ENCODE measurements around the gene CATSPERE.
"Not testable (repeated sequence)": the region's sequence is repeated elsewhere in the genome, so short reads cannot be mapped to it uniquely, and the experiment has no call there.

The CATSPERE gene

DNA sequence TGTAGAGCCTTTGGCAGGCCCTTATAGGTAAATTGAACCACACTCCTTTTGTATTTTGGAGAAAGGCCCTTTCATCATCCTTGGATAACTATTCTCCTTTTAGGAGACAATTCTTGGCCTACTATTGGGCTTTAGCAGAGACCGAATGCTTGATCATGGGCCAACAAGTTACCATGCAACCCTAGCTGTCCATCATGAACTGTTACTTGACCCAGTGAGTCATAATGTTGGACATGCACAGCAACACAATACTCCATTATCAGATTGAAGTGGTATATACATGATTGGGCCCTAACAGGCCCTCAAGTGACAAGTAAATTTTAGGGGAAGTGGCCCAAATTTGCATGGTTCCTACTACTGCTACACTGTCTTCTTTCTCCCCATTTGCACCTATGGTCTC lies 84.4 kb downstream of the CATSPERE start:
- DNase-seq (ENCODE audit: low read depth, low spot score): no peak

DNA sequence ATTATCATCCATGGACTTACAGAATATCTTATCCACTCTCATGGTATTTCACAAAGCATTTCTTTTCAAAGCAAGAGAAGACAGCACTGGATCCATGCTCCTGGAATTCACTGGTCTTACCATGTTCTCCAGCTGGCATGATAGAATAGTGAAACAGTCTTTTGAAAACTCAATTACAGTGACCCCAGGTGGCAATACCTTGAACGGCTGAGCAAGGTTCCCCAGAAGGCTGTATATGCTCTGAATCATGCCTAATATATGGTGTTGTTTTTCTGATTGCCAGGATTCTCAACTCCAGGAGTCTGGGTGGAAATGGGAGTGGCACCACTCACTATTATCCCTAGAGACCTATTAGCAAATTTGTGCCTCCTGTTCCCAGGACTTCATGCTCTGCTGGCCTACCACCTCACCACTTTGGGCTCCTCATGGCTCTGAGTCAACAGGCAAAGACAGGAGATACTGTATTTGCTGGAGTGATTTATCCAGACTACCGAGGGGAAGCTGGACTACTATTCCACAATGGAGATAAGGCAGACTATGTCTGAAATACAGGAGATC lies 87.6 kb downstream of the CATSPERE start:
- DNase-seq (ENCODE audit: low read depth, low spot score): no peak

DNA sequence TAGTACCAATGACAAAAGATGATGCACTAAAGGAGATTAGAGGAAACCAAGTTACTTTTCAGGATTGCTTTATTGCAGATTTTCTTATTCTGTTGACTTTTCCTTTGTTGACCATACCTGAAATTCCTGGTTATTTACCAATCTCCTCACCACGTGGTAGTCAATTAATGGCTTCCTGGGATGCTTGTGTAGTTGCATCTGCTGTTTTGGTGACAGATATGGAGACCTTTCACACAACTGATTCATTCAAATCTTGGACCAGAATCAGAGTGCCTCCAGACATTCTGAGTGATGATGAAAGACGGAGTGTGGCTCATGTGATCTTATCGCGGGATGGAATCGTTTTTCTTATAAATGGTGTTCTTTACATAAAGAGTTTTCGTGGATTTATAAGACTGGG lies 91.3 kb downstream of the CATSPERE start:
- DNase-seq (ENCODE audit: low read depth, low spot score): no peak

- DNase-seq (ENCODE audit: low read depth, low spot score): no peak
These were observed 95.2 kb downstream of the CATSPERE start for GRCh38 chr1:244556263-244556662.

DNA sequence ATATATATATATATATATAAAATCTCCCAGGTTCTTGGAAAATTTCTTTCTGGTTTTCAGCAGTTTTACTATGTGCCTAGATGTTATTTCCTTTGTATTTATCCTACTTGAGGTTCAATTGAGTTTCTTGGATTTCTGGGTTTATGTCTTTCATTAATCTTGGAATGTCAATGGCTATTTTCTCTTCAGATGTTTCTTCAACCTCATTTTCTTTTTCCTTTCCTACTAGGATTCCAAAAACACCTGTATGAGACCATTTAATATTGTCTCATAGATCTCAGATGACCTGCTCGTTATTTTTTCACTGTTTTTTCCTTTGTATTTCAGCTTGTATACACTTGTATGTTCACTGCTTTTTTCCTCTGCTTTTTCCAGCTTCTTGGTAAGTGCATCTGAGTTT lies 96.5 kb downstream of the CATSPERE start:
- DNase-seq (ENCODE audit: low read depth, low spot score): no peak

GRCh38 chr1:244559561-244559960 lies 98.5 kb downstream of the CATSPERE start:
- no peak for DNase-seq (ENCODE audit: low read depth, low spot score)

GRCh38 chr1:244562877-244563276 lies 101.8 kb downstream of the CATSPERE start:
- not testable (repeated sequence) for DNase-seq (ENCODE audit: low read depth, low spot score)

GRCh38 chr1:244573768-244574167 lies 112.7 kb downstream of the CATSPERE start:
- no peak for DNase-seq (ENCODE audit: low read depth, low spot score)

GRCh38 chr1:244576259-244576892 lies 115.3 kb downstream of the CATSPERE start:
- DNase-seq (ENCODE audit: low read depth, low spot score): no peak

DNA sequence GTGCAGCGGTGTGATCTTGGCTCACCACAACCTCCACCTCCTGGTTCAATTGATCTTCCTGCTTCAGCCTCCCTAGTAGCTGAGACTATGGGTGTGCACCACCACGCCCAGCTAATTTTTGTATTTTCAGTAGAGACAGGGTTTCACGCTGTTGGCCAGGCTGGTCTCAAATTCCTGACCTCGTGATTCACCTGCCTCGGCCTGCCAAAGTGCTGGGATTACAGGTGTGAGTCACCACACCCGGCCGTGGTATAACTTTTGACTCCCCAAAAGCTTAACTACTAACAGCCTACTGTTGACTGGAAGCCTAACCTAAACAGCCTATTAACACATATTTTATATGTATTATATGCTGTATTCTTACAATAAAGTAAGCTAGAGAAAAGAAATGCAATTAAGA lies 117.1 kb downstream of the CATSPERE start:
- DNase-seq (ENCODE audit: low read depth, low spot score): not testable (repeated sequence)

DNA sequence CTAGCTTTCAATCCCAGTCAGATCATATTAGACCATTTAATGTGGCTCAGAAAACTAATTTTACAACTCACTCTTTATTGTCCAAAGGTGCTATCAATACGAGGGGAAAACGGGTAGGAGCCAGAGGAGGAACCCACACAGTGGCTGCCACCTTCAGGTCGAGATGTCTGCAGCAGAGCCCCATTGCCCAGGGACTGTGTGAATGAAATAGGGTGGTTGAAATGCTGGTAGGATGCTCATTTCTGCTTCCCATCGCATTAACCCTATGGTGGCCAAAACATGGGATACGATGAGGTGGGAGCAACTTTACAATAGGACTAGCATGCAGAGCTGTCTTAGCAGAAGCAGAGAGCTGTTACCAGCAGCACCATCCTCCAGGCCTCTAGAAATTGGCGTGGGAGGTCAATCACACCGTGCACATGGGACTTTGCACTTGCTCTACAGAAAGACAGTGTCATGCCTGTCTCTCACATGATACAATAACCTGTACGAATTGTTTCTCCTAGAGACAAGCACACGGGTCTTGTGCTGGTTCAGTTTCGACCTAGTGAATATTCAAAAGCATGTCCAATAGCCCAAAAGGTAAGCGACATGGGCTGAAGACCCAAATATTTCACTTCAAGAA lies 122.4 kb downstream of the CATSPERE start:
- no peak for DNase-seq (ENCODE audit: low read depth, low spot score)

DNA sequence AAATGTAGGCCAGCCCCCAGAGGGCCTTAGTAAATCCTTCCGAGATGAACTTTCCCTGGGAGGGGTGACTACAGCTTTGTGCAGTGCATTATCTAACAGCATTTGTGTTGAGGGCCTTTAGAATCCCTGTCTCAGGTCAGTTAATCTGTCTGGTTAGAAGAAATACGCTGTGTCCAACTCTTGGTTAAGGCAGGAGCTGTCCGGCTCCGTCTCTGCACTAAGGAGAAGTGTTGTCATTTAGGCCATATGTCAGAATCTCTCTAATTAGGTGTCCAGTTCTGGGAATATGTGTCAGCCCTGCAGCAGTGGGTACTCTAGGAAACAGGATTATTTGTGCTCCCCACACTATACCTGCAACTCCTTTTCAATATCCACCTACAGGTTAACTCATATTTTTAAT lies 124.8 kb downstream of the CATSPERE start:
- no peak for DNase-seq (ENCODE audit: low read depth, low spot score)

DNA sequence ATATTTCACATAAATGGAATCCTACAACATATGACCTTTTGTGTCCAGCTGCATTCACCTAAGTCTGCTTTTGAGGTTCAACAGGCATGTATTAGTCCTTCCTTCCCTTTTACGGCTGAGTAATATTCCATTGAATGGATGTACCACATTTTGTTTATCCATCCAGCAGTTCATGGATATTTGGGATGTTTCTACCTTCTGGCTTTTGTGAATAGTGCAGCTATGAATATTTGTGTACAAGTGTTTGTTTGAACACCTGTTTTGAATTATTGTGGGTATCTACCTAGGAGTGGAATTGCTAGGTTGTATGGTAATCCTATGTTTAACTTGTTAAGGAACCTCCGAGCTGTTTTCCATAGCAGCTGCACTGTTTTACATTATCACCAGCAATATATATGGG lies 129.6 kb downstream of the CATSPERE start:
- no peak for DNase-seq (ENCODE audit: low read depth, low spot score)

- DNase-seq (ENCODE audit: low read depth, low spot score): no peak
These were observed 137.5 kb downstream of the CATSPERE start for GRCh38 chr1:244598611-244599010.

DNA sequence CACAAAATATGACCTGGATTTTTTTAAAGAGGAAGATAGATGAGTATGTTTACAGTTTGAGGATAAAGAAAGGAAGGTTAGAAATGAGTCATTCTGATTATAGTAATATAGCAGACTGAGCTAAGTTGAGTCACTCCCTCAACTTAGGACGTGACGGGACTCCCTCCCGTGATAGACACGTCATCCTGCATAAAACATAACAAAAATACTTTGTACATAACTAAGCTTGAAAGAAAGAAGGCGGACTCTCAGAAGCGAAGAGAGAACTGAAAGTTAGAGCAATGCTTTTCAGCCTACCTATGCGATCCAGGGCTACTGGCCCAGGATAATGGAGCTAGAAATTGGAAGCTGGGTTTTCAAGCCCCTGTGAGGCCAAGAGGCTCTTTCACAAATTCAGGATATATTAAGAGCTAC lies 138.9 kb downstream of the CATSPERE start:
- peak; percentile 16 for DNase-seq (ENCODE audit: low read depth, low spot score)

GRCh38 chr1:244601336-244601735 lies 140.3 kb downstream of the CATSPERE start:
- no peak for DNase-seq (ENCODE audit: low read depth, low spot score)

- DNase-seq (ENCODE audit: low read depth, low spot score): no peak
These were observed 142.4 kb downstream of the CATSPERE start for GRCh38 chr1:244603498-244603897.

DNA sequence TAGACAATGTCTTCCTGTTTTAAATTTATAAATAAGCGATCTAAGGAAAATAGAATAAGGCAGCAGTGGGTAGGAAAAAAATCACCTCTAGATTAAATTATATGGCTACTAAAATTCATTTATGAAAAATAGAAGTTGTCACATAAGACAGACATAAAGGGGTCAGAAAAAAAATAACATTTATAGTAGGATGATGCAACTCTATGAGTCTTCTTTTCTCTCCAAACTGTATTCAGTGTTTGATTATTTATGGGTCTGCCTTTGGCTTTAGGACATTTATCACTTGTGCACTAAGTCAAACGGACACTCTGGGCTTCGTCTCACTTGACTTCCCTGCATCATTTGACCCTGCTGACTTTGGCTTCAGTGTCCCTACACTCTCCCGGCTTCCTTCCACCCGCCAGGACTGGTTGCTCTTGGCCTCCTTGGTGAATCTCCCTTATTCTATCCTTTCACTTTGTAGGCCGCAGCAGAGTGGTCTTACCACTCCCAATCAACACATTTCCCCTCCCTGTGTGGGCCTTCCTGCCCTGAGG lies 144.8 kb downstream of the CATSPERE start:
- no peak for DNase-seq (ENCODE audit: low read depth, low spot score)

GRCh38 chr1:244614113-244614836 lies 153.2 kb downstream of the CATSPERE start:
- no peak for DNase-seq (ENCODE audit: low read depth, low spot score)

- no peak for DNase-seq (ENCODE audit: low read depth, low spot score)
These were observed 153.8 kb downstream of the CATSPERE start for GRCh38 chr1:244614879-244615278.

GRCh38 chr1:244615301-244615700 lies 154.2 kb downstream of the CATSPERE start:
- no peak for DNase-seq (ENCODE audit: low read depth, low spot score)

DNA sequence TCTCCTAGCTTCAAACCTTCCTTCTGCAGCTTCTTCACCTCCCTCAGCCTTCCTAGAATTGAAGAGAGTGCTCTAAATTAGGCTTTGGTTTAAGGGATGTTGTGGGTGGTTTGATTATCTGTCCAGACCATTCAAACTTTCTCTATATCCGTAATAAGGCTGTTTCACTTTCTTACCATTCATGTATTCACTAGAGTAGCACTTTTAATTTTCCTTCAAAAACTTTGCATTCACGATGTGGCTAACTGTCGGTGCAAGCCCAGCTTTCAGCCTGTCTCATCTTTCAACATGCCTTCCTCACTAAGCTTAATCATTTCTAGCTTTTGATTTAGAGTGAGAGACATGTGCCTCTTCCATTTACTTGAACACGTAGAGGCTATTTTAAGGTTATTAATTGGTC lies 165.6 kb downstream of the CATSPERE start:
- no peak for DNase-seq (ENCODE audit: low read depth, low spot score)
